Measurements from ENCODE around the gene EXOC3L1.

GRCh38 chr16:67215706-67216105 lies 25.8 kb upstream of the EXOC3L1 start:
- TF ChIP-seq CTCF (IDR thresholded peaks at IDR 0.05): no peak
- no peak for TF ChIP-seq POLR2A (IDR thresholded peaks at IDR 0.05)
